Naive thymus-derived CD4-positive, alpha-beta T cell (primary cell): ENCODE measurements around the gene HAAO. TPM values are rescaled to one million over a fixed set of nuclear protein-coding genes. Genes with fewer than 3 reads are reported as not detected.
A peak's percentile ranks its signal among the peaks of the same experiment; 100 is the strongest.

Experiments
- ATAC-seq: fragments of 150-1000 bp; cut with Tn5 transposase; 2 replicates; pipeline ENCODE4 v1.10.0; 2021; ENCODE audit warnings: mild to moderate bottlenecking, moderate library complexity
- CTCF ChIA-PET: fragments of 350-600 bp; sonication (Branson Sonifier 250); formaldehyde crosslinking; loops from one replicate; lab custom pipeline; 2021; ENCODE audit warnings: antibody characterized with exemption; lab: Charles Lee
- POLR2A ChIA-PET: fragments of 350-600 bp; sonication (Branson Sonifier 250); formaldehyde crosslinking; loops from one replicate; lab custom pipeline; 2021; ENCODE audit warnings: antibody characterized with exemption, inconsistent platforms; lab: Charles Lee
- DNase-seq, 9 donors: peaks; one replicate each; pipeline versions ENCODE4 v3.0.0 to v3.0.0-alpha.2; 2020 to 2022; ENCODE audit warnings: mixed read lengths in 1 of 9
- H3K27ac ChIP-seq: one replicate; pipeline ENCODE4 v1.7.0; 2013; ENCODE audit warnings: mild to moderate bottlenecking, low read depth, low read length, moderate library complexity
- H3K27me3 ChIP-seq, 2 donors: one replicate each; pipeline ENCODE4 v1.7.0; 2013; ENCODE audit warnings: low read length in 2 of 2, mild to moderate bottlenecking in 2 of 2, moderate library complexity in 2 of 2; ENCODE audit not compliant: control insufficient read depth in 2 of 2, insufficient read depth in 2 of 2
- H3K36me3 ChIP-seq, 3 experiments: 1 replicate in 2 of 3; 2 replicates in 1 of 3; pipeline ENCODE4 v1.7.0; 2013; ENCODE audit warnings: low read length in 3 of 3, mild to moderate bottlenecking in 3 of 3, moderate library complexity in 1 of 3; ENCODE audit not compliant: insufficient read depth in 3 of 3, control insufficient read depth in 2 of 3
- H3K4me1 ChIP-seq, 2 donors: one replicate each; pipeline ENCODE4 v1.7.0; 2013; ENCODE audit warnings: low read length in 2 of 2, mild to moderate bottlenecking in 2 of 2, moderate library complexity in 1 of 2; ENCODE audit not compliant: control insufficient read depth in 2 of 2, insufficient read depth in 2 of 2
- H3K4me3 ChIP-seq: 2 replicates; pipeline ENCODE4 v1.7.0; 2013; ENCODE audit warnings: mild to moderate bottlenecking, low read length
- H3K9me3 ChIP-seq, 3 experiments: 1 replicate in 2 of 3; 2 replicates in 1 of 3; pipeline ENCODE4 v1.7.0; 2013; ENCODE audit warnings: low read length in 3 of 3; ENCODE audit not compliant: control insufficient read depth in 2 of 3
- H3K27ac Mint-ChIP-seq, 9 donors: one replicate each; pipeline ENCODE4 v1.8.0; 2020 to 2022; ENCODE audit warnings: mixed read lengths in 9 of 9, mild to moderate bottlenecking in 8 of 9, moderate library complexity in 5 of 9, inconsistent platforms in 2 of 9
- H3K27me3 Mint-ChIP-seq, 5 donors: one replicate each; pipeline ENCODE4 v1.8.0; 2021 to 2022; ENCODE audit warnings: mixed read lengths in 5 of 5, mild to moderate bottlenecking in 1 of 5
- H3K36me3 Mint-ChIP-seq, 5 donors: one replicate each; pipeline ENCODE4 v1.8.0; 2020 to 2022; ENCODE audit warnings: mixed read lengths in 5 of 5, mild to moderate bottlenecking in 3 of 5, inconsistent platforms in 1 of 5
- H3K4me1 Mint-ChIP-seq, 7 donors: one replicate each; pipeline ENCODE4 v1.8.0; 2020 to 2022; ENCODE audit warnings: mixed read lengths in 7 of 7, mild to moderate bottlenecking in 3 of 7, inconsistent platforms in 1 of 7
- H3K4me3 Mint-ChIP-seq, 10 donors: one replicate each; pipeline ENCODE4 v1.8.0; 2020 to 2022; ENCODE audit warnings: mild to moderate bottlenecking in 10 of 10, mixed read lengths in 10 of 10, moderate library complexity in 6 of 10, inconsistent platforms in 2 of 10
- H3K9me3 Mint-ChIP-seq, 11 donors: one replicate each; pipeline ENCODE4 v1.8.0; 2020 to 2022; ENCODE audit warnings: mixed read lengths in 11 of 11, mild to moderate bottlenecking in 4 of 11, inconsistent platforms in 1 of 11, moderate library complexity in 1 of 11
- intact Hi-C, 2 donors: fragments of 100-400 bp; cut with micrococcal nuclease; formaldehyde crosslinking; loops; one replicate each; pipeline ENCODE4 v1.15.1; 2023
- polyA plus RNA-seq, 2 donors: library from polyadenylated mRNA; unstranded; fragments of 300-500 nt; fragmentation: Illumina TruSeq; gene quantifications; one replicate each; pipeline ENCODE4 v1.2.3, GENCODE V29; 2021
- total RNA-seq, 6 experiments: library from RNA in 5 of 6; stranded (reverse) in 5 of 6; gene quantifications; 1 replicate in 5 of 6; 2 replicates in 1 of 6; pipeline ENCODE4 v1.2.3 and lab custom pipeline; 2021 to 2026

The HAAO gene
- total and polyA plus RNA-seq, 7 experiments from 2014 or later: 0.33 to 5.1 (median 1.3) TPM; not detected in 3

- Mint-ChIP-seq H3K27me3 (peaks cover 0 to 26% (median 0%) of the 10 kb centered on the region in 5 donors), H3K4me3 (no peak overlapping the region), H3K9me3 (no peaks in the 10 kb centered on the region), H3K27ac (peak overlapping the region in 1 of 9 donors; percentile 80), H3K4me1 (peaks cover 6 to 32% (median 12%) of the 10 kb centered on the region in 7 donors), H3K36me3 (no peaks in the 10 kb centered on the region)
- Histone ChIP-seq H3K36me3 (no peaks in the 10 kb centered on the region), H3K27ac (no peak overlapping the region), H3K9me3 (no peaks in the 10 kb centered on the region), H3K27me3 (no peaks in the 10 kb centered on the region), H3K4me1 (no peaks in the 10 kb centered on the region), H3K4me3 (no peak overlapping the region)
- ATAC-seq (no peak), DNase-seq (peak in 1 of 9 donors; percentile 21)
- POLR2A ChIA-PET: interaction anchor here (0.5 to 2.2 kb wide), 3 partner anchors 9 to 23 kb away, joined by 3 to 28 read pairs (median 3); no protein-coding TSS in a partner anchor
- CTCF ChIA-PET: interaction anchor here (0.7 to 1.9 kb wide), 2 partner anchors 10 to 61 kb away, joined by 3 to 6 read pairs; no protein-coding TSS in a partner anchor
- intact Hi-C loops: no loop called here
Observed at GRCh38 chr2:42800461-42800962, 8.1 kb upstream of the HAAO start.

- ATAC-seq (no peak), DNase-seq (no peak)
- Histone ChIP-seq H3K27me3 (no peaks in the 10 kb centered on the region), H3K4me3 (no peak overlapping the region), H3K4me1 (no peaks in the 10 kb centered on the region), H3K36me3 (no peaks in the 10 kb centered on the region), H3K27ac (no peak overlapping the region), H3K9me3 (no peaks in the 10 kb centered on the region)
- ChIA-PET POLR2A (interaction anchor here (0.5 to 2.2 kb wide), 3 partner anchors 8 to 22 kb away, joined by 3 to 28 read pairs (median 3); no protein-coding TSS in a partner anchor), CTCF (interaction anchor here (1.9 kb wide), 1 partner anchor 11 kb away, joined by 6 read pairs; no protein-coding TSS in a partner anchor)
- intact Hi-C loops: no loop called here
- no peaks in the 10 kb centered on the region for H3K9me3 Mint-ChIP-seq
- peaks cover 0 to 27% (median 2%) of the 10 kb centered on the region in 5 donors for H3K27me3 Mint-ChIP-seq
- H3K4me3 Mint-ChIP-seq: no peak overlapping the region
- H3K36me3 Mint-ChIP-seq: no peaks in the 10 kb centered on the region
- H3K4me1 Mint-ChIP-seq: peaks cover 7 to 37% (median 14%) of the 10 kb centered on the region in 7 donors
- H3K27ac Mint-ChIP-seq: no peak overlapping the region
Observed at GRCh38 chr2:42799881-42800280, 7.5 kb upstream of the HAAO start.

- Mint-ChIP-seq H3K4me3 (no peak overlapping the region), H3K9me3 (no peaks in the 10 kb centered on the region), H3K27me3 (peaks cover 0 to 30% (median 9%) of the 10 kb centered on the region in 5 donors), H3K36me3 (peaks cover 0 to 3% (median 0%) of the 10 kb centered on the region in 5 donors), H3K27ac (no peak overlapping the region), H3K4me1 (peaks cover 17 to 55% (median 28%) of the 10 kb centered on the region in 7 donors)
- ChIA-PET POLR2A (no interaction called here), CTCF (no interaction called here)
- Histone ChIP-seq H3K4me1 (peaks cover 0 to 11% of the 10 kb centered on the region in 2 donors), H3K4me3 (no peak overlapping the region), H3K9me3 (no peaks in the 10 kb centered on the region), H3K27ac (no peak overlapping the region), H3K36me3 (no peaks in the 10 kb centered on the region), H3K27me3 (peaks cover 0 to 2% of the 10 kb centered on the region in 2 donors)
- intact Hi-C loops: no loop called here
- ATAC-seq (no peak), DNase-seq (no peak)
Observed at GRCh38 chr2:42797281-42797680, 4.9 kb upstream of the HAAO start.

DNA sequence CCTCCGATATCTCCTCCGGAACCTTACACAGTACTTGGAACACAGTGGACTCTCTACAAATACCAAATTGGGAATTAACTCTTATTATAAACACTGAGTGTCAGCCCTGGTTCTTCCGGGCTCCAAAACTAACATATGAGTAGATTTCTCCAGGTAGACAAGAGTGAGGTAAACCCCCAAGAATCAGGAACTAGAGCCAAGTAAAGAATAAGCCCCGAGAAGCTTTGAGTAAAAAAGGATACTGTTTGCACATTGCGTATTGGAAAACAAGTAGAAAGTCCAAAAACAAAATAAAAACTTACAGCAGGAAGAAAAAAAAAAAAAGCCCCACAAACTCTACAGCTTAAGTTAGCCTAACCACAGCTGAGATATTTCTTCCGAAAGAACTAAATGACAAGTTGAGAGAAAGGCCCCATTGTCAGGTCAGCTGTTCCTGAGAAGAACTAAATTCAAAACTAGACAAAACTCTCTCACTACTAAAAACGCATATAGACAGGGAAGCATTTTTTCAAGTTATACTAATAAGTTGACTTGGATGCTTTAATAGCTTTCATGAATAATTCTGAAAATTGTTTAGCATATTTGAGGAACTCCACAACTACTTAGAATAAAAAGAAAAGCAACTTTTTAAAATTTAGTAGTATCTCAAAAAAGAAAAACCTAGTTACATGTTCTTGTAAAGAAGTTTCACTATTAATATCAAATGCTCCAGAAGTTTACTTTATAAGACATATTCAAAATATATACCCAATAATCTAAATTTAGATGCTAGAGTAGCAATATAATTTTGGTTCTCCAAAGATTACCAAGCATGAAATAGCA, 4.3 kb upstream of the HAAO start:
- no peak overlapping the region for H3K4me3 Mint-ChIP-seq

DNA sequence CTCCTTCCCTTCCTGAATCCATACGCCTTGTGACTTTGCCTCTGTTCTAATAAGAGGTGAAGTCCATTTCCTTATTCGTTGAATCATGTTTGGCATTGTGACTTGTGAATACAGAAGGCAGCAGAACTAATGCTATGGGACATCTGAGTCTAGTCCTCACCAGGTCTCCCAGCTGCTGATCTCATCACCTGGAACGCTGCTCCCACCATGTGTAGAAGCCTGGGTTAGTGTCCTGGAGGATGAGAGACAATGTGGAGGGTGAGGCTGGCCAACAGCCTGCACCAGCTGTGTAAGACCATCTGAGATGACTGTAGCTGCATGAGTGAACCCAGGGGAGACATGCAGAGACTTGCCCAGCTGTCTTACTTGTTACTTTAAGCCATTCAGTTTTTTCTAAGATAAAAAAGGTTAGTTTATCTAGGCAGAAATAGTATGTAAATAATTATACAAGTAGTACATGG, 3.5 kb upstream of the HAAO start:
- DNase-seq: no peak
- ChIA-PET POLR2A (interaction anchor here (0.6 kb wide), 1 partner anchor 677 kb away, joined by 3 read pairs; no protein-coding TSS in a partner anchor), CTCF (no interaction called here)
- no peak for ATAC-seq
- Histone ChIP-seq H3K27me3 (peaks cover 0 to 5% of the 10 kb centered on the region in 2 donors), H3K9me3 (no peaks in the 10 kb centered on the region), H3K4me3 (no peak overlapping the region), H3K4me1 (peaks cover 0 to 15% of the 10 kb centered on the region in 2 donors), H3K36me3 (no peaks in the 10 kb centered on the region), H3K27ac (no peak overlapping the region)
- peaks cover 0 to 7% (median 6%) of the 10 kb centered on the region in 5 donors for H3K36me3 Mint-ChIP-seq
- intact Hi-C loops: no loop called here
- H3K27ac Mint-ChIP-seq: no peak overlapping the region
- peaks cover 0 to 2% (median 0%) of the 10 kb centered on the region in 11 donors for H3K9me3 Mint-ChIP-seq
- H3K27me3 Mint-ChIP-seq: peaks cover 13 to 38% (median 22%) of the 10 kb centered on the region in 5 donors
- H3K4me3 Mint-ChIP-seq: no peak overlapping the region
- H3K4me1 Mint-ChIP-seq: peaks cover 17 to 60% (median 39%) of the 10 kb centered on the region in 7 donors

More for the DNA sequence above, 4.3 kb upstream of the HAAO start:
- Histone ChIP-seq H3K9me3 (no peaks in the 10 kb centered on the region), H3K27ac (no peak overlapping the region), H3K4me1 (peaks cover 0 to 15% of the 10 kb centered on the region in 2 donors), H3K36me3 (no peaks in the 10 kb centered on the region), H3K4me3 (no peak overlapping the region), H3K27me3 (peaks cover 0 to 4% of the 10 kb centered on the region in 2 donors)
- ChIA-PET POLR2A (interaction anchor here (0.6 to 0.7 kb wide), 2 partner anchors 19 to 678 kb away, joined by 3 to 4 read pairs; no protein-coding TSS in a partner anchor), CTCF (no interaction called here)
- H3K27me3 Mint-ChIP-seq: peaks cover 5 to 34% (median 15%) of the 10 kb centered on the region in 5 donors
- H3K36me3 Mint-ChIP-seq: peaks cover 0 to 4% (median 0%) of the 10 kb centered on the region in 5 donors
- peak overlapping the region in 1 of 9 donors; percentile 8 for H3K27ac Mint-ChIP-seq
- DNase-seq (no peak), ATAC-seq (no peak)
- H3K9me3 Mint-ChIP-seq: no peaks in the 10 kb centered on the region
- H3K4me1 Mint-ChIP-seq: peaks cover 20 to 59% (median 34%) of the 10 kb centered on the region in 7 donors
- intact Hi-C loops: no loop called here

GRCh38 chr2:42795275-42795674, 2.9 kb upstream of the HAAO start:
- Mint-ChIP-seq H3K36me3 (peaks cover 0 to 8% (median 6%) of the 10 kb centered on the region in 5 donors), H3K4me1 (peaks cover 17 to 56% (median 35%) of the 10 kb centered on the region in 7 donors), H3K9me3 (peaks cover 0 to 4% (median 0%) of the 10 kb centered on the region in 11 donors), H3K27ac (no peak overlapping the region), H3K27me3 (peaks cover 17 to 42% (median 26%) of the 10 kb centered on the region in 5 donors), H3K4me3 (no peak overlapping the region)
- H3K9me3 ChIP-seq: no peaks in the 10 kb centered on the region
- POLR2A ChIA-PET: interaction anchor here (3.0 kb wide), 1 partner anchor 15 kb away, joined by 20 read pairs; no protein-coding TSS in a partner anchor
- H3K27me3 ChIP-seq: peaks cover 0 to 5% of the 10 kb centered on the region in 2 donors
- ATAC-seq (no peak), DNase-seq (no peak)
- H3K27ac ChIP-seq: no peak overlapping the region
- no peak overlapping the region for H3K4me3 ChIP-seq
- intact Hi-C loops: no loop called here
- CTCF ChIA-PET: no interaction called here
- no peaks in the 10 kb centered on the region for H3K36me3 ChIP-seq
- peaks cover 0 to 15% of the 10 kb centered on the region in 2 donors for H3K4me1 ChIP-seq
